ENCODE measurements around the gene CNOT3. TPM values are rescaled to one million over a fixed set of nuclear protein-coding genes. Genes with fewer than 3 reads are reported as not detected.

The CNOT3 gene
- total RNA-seq, 1 donor from 2014 or later: 69.1 TPM

DNA sequence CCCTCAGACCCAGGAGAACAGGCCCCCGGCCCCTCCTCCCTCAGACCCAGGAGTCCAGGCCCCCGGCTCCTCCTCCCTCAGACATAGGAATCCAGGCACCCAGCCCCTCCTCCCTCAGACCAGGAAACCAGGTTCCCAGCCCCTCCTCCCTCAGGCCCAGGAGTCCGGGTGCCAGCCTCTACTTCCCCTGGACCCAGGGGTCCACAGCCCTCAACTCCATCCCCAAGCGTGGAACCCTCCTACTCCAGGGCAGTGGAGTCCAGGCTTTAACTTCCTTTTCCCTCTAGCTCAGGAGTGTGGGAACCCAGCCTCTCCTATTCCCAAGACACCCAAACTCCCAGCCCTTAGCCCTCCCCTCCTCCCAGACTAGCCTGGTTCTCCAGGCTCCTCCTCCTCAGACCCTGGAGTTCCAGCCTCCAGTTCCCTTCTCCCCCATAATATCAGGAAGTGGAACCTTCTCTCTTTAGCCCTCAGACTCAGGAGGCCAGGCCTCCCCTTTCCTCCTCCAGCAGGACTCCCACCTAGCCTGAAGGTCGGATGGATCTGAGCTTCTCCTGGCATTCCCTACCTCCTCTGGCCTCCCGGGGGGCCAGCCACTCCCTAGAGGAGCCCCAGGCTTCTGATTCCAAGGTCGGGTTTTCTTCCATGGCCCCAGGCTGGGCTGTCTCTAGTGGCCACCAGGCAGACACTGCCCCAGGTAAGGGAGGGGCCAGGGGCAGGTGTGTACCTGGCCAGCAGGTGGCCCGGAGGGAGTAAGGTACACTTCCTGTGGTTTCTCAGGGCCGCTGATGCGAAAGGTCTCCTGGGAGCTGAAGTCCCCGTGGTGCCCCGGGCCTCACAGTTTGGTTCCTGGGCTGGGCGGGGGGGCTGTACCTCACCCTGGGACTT is 35.2 kb downstream of the CNOT3 start, which contains the start of gene TMC4:
Gene TMC4, minus strand, starts transcription at position 690 of the 888 bp plus-strand sequence. Its CDS starts 43 bp downstream, at position 647.
- H3K4me1 ChIP-seq: peaks cover 0 to 2% of the 10 kb centered on the region in 2 donors
- peak within 1 kb of the TSS in 1 of 2 donors; percentile 8 for H3K27ac ChIP-seq
- intact Hi-C loops (cut with DNase I): no loop called here
- H3K4me3 ChIP-seq: peak within 1 kb of the TSS in 1 of 2 donors; percentile 2
- H3K36me3 ChIP-seq: peaks cover 0 to 7% of the 10 kb centered on the region in 2 donors
- no peaks in the 10 kb centered on the region for H3K9me3 ChIP-seq
- TF ChIP-seq, protein P1, sequence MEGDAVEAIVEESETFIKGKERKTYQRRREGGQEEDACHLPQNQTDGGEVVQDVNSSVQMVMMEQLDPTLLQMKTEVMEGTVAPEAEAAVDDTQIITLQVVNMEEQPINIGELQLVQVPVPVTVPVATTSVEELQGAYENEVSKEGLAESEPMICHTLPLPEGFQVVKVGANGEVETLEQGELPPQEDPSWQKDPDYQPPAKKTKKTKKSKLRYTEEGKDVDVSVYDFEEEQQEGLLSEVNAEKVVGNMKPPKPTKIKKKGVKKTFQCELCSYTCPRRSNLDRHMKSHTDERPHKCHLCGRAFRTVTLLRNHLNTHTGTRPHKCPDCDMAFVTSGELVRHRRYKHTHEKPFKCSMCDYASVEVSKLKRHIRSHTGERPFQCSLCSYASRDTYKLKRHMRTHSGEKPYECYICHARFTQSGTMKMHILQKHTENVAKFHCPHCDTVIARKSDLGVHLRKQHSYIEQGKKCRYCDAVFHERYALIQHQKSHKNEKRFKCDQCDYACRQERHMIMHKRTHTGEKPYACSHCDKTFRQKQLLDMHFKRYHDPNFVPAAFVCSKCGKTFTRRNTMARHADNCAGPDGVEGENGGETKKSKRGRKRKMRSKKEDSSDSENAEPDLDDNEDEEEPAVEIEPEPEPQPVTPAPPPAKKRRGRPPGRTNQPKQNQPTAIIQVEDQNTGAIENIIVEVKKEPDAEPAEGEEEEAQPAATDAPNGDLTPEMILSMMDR (IDR thresholded peaks at IDR 0.05): no peak
- DNase-seq (ENCODE audit: low spot score in 2 of 2): no peak
- no peaks in the 10 kb centered on the region for H3K27me3 ChIP-seq

- no peak overlapping the region for H3K4me3 ChIP-seq
- peaks cover 0 to 1% of the 10 kb centered on the region in 2 donors for H3K4me1 ChIP-seq
- H3K9me3 ChIP-seq: no peaks in the 10 kb centered on the region
- intact Hi-C loops (cut with DNase I): no loop called here
- DNase-seq (ENCODE audit: low spot score in 2 of 2): no peak
- no peaks in the 10 kb centered on the region for H3K27me3 ChIP-seq
- TF ChIP-seq, protein P1 (IDR thresholded peaks at IDR 0.05): no peak
- H3K27ac ChIP-seq: no peak overlapping the region
- H3K36me3 ChIP-seq: peaks cover under 1 to 7% of the 10 kb centered on the region in 2 donors
Observed at GRCh38 chr19:54173359-54173699, 35.8 kb downstream of the CNOT3 start.

GRCh38 chr19:54173951-54174834 is 36.6 kb downstream of the CNOT3 start:
- TF ChIP-seq, protein P1 (IDR thresholded peaks at IDR 0.05): no peak
- intact Hi-C loops (cut with DNase I): no loop called here
- Histone ChIP-seq H3K27me3 (no peaks in the 10 kb centered on the region), H3K4me3 (no peak overlapping the region), H3K4me1 (no peaks in the 10 kb centered on the region), H3K9me3 (no peaks in the 10 kb centered on the region), H3K27ac (no peak overlapping the region), H3K36me3 (peaks cover 5 to 7% of the 10 kb centered on the region in 2 donors)
- no peak for DNase-seq (ENCODE audit: low spot score in 2 of 2)

GRCh38 chr19:54178581-54179261 is 41.2 kb downstream of the CNOT3 start:
- H3K9me3 ChIP-seq: no peaks in the 10 kb centered on the region
- intact Hi-C loops (cut with DNase I): no loop called here
- H3K4me1 ChIP-seq: no peaks in the 10 kb centered on the region
- DNase-seq (ENCODE audit: low spot score in 2 of 2): no peak
- no peaks in the 10 kb centered on the region for H3K27me3 ChIP-seq
- H3K36me3 ChIP-seq: peaks cover 11 to 25% of the 10 kb centered on the region in 2 donors
- no peak overlapping the region for H3K4me3 ChIP-seq
- no peak overlapping the region for H3K27ac ChIP-seq
- TF ChIP-seq, protein P1 (IDR thresholded peaks at IDR 0.05): no peak

DNA sequence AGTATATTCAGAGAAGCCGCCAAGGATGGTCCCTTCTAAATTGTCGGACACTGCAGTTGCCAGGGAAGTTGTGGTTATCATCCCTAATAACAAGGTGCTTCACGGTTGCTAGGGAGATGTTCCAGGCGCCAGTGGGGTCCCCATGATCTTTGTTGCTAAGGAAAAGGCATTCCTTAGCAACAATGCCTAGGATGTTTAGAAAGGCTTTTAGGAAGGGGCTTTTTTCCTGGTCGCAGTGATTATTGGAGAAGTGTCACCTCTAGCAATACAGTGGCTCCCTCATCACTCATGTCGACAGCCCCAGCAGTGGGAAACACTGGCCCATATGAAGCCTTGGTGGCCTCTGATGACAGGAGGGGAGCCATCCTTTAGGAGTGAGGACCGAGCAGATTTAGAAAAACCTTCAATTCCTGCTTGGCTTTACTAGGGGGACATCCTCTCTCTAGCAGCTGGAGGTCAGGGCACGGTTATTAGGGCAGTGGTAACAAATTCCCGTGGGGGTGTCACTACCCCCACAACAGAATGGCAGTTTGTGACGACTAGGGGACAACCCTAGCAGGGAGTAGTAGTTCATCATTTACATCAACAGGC is 41.8 kb downstream of the CNOT3 start:
- intact Hi-C loops (cut with DNase I): no loop called here
- Histone ChIP-seq H3K4me3 (no peak overlapping the region), H3K27ac (no peak overlapping the region), H3K36me3 (peaks cover 11 to 25% of the 10 kb centered on the region in 2 donors), H3K4me1 (no peaks in the 10 kb centered on the region), H3K9me3 (no peaks in the 10 kb centered on the region), H3K27me3 (no peaks in the 10 kb centered on the region)
- TF ChIP-seq, protein P1 (IDR thresholded peaks at IDR 0.05): no peak
- no peak for DNase-seq (ENCODE audit: low spot score in 2 of 2)
